NCI-H1105 treated with DMSO at 0.1 percent for 48 hours (cell line): ENCODE data around the gene AFDN.

Experiments
- DNase-seq: peaks from one replicate; lab custom pipeline; 2025; lab: John Stamatoyannopoulos, UW

Gene AFDN

GRCh38 chr6:167843023-167843422 lies 16.3 kb downstream of the AFDN start:
- DNase-seq, result no peak

- DNase-seq, result no peak
These were observed 19.1 kb downstream of the AFDN start for GRCh38 chr6:167845856-167846255.

GRCh38 chr6:167846997-167847606 lies 20.4 kb downstream of the AFDN start:
- DNase-seq, result no peak

- DNase-seq, result no peak
These were observed 21.2 kb downstream of the AFDN start for GRCh38 chr6:167847936-167848335.

- DNase-seq, result no peak
These were observed 22.1 kb downstream of the AFDN start for GRCh38 chr6:167848783-167849182.

GRCh38 chr6:167849846-167850459 lies 23.2 kb downstream of the AFDN start:
- no peak for DNase-seq

- no peak for DNase-seq
These were observed 24.1 kb downstream of the AFDN start for GRCh38 chr6:167850782-167851181.

GRCh38 chr6:167851370-167851952 lies 24.8 kb downstream of the AFDN start:
- DNase-seq, result peak; percentile 92

GRCh38 chr6:167855825-167856425 lies 29.2 kb downstream of the AFDN start:
- DNase-seq, result no peak

- no peak for DNase-seq
These were observed 29.8 kb downstream of the AFDN start for GRCh38 chr6:167856474-167856873.

- DNase-seq, result no peak
These were observed 30.4 kb downstream of the AFDN start for GRCh38 chr6:167856999-167857660.

- DNase-seq, result peak; percentile 31
These were observed 31.4 kb downstream of the AFDN start for GRCh38 chr6:167858086-167858591.

- no peak for DNase-seq
These were observed 32.3 kb downstream of the AFDN start for GRCh38 chr6:167858842-167859664.

- no peak for DNase-seq
These were observed 34.0 kb downstream of the AFDN start for GRCh38 chr6:167860550-167861226.

GRCh38 chr6:167861424-167861823 lies 34.7 kb downstream of the AFDN start:
- no peak for DNase-seq

GRCh38 chr6:167863897-167864296 lies 37.2 kb downstream of the AFDN start:
- DNase-seq, result no peak

- no peak for DNase-seq
These were observed 39.9 kb downstream of the AFDN start for GRCh38 chr6:167866642-167867041.

- DNase-seq, result no peak
These were observed 43.6 kb downstream of the AFDN start for GRCh38 chr6:167870321-167870720.

GRCh38 chr6:167872538-167873210 lies 46.0 kb downstream of the AFDN start:
- no peak for DNase-seq

- no peak for DNase-seq
These were observed 51.5 kb downstream of the AFDN start for GRCh38 chr6:167877994-167878779.
